ENCODE results near the gene CBARP.

The CBARP gene

DNA sequence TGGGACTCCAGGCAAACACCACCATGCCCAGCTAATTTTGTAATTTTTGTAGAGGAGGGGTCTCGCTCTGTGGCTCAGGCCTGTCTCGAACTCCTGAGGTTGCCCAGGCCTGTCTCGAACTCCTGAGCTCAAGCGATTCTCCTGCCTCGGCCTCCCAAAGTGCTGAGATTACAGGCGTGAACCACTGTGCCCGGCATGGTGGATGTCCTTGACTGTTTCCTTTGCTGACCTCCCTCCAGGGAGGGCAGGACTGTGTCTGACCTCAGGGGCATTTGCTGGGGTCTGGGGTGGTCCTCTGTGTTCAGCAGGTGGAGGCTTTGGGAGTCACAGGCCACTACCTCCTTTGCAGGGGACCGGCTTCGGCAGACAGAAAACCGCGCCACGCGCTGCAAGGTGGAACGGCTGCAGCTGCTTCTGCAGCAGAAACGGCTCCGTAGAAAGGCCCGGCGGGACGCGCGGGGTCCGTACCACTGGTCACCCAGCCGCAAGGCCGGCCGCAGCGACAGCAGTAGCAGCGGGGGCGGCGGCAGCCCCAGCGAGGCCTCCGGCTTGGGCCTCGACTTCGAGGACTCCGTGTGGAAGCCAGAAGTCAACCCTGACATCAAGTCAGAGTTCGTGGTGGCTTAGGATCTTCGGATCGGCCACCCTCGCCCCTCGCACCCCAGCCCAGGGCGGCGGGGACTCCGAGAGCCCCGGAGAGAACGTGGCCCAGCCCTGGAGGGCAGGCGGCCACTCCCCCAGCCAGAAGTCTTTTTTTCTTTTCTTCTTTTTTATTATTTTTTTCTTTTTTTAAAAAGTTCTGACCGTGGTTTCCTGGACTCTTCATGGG, 19.1 kb upstream of the CBARP start:
- no peak overlapping the region for H3K4me3 ChIP-seq (ENCODE audit: low read depth, low read length)
- no peak for TF ChIP-seq POLR2A (IDR thresholded peaks at IDR 0.05; ENCODE audit: extremely low read depth, insufficient read length)
- TF ChIP-seq MYC (IDR thresholded peaks at IDR 0.05; ENCODE audit: low read depth, low read length) = no peak
- TF ChIP-seq, protein P1, sequence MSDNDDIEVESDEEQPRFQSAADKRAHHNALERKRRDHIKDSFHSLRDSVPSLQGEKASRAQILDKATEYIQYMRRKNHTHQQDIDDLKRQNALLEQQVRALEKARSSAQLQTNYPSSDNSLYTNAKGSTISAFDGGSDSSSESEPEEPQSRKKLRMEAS (IDR thresholded peaks at IDR 0.05; ENCODE audit: low read depth, low read length) = no peak
- TF ChIP-seq, protein P2, sequence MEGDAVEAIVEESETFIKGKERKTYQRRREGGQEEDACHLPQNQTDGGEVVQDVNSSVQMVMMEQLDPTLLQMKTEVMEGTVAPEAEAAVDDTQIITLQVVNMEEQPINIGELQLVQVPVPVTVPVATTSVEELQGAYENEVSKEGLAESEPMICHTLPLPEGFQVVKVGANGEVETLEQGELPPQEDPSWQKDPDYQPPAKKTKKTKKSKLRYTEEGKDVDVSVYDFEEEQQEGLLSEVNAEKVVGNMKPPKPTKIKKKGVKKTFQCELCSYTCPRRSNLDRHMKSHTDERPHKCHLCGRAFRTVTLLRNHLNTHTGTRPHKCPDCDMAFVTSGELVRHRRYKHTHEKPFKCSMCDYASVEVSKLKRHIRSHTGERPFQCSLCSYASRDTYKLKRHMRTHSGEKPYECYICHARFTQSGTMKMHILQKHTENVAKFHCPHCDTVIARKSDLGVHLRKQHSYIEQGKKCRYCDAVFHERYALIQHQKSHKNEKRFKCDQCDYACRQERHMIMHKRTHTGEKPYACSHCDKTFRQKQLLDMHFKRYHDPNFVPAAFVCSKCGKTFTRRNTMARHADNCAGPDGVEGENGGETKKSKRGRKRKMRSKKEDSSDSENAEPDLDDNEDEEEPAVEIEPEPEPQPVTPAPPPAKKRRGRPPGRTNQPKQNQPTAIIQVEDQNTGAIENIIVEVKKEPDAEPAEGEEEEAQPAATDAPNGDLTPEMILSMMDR (IDR thresholded peaks at IDR 0.05; ENCODE audit: low read depth, low read length) = no peak
- no peak for DNase-seq (ENCODE audit: low read depth)

DNA sequence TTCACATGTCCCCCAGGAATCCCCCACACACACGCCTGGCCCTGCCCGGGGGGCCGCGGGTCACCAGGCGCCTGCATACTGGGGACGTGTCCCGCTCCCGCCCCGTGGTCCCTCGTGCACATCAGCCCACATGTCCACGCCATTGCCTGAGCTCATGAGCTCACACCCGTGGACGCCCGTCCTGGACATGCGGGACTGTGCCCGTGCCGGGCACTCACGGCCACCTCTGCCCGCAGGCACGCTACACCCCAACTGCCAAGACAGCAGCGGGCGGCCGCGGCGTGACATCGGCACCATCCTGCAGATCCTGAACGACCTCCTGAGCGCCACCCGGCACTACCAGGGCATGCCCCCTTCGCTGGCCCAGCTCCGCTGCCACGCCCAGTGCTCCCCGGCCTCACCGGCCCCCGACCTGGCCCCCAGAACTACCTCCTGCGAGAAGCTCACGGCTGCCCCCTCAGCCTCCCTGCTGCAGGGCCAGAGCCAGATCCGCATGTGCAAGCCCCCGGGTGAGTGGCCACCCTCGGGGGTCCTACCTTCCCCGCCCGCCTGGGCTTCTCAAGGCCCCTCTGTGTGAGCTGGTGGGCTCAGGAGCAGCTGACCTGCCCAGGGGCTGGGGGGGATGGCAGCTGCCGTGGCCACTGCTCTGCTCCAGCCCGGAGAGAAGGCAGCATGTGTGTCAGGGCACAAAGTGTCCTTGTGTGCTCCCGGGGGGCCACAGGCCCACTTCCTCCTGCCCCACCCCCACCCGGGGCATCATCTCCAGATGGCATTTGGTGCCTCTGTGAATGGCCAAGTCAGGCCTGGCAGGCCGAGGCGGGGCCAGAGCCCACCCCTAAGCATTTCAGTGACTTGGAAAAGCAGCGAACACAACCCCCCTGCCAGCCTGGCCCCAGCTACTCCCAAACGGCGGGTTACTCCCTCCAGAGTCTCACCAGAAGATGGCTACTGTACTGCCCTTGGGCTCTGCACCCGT, 17.7 kb upstream of the CBARP start:
- no peak for DNase-seq (ENCODE audit: low read depth)
- TF ChIP-seq, protein P2 (IDR thresholded peaks at IDR 0.05; ENCODE audit: low read depth, low read length) = no peak
- TF ChIP-seq, protein P1 (IDR thresholded peaks at IDR 0.05; ENCODE audit: low read depth, low read length) = no peak
- TF ChIP-seq POLR2A (IDR thresholded peaks at IDR 0.05; ENCODE audit: extremely low read depth, insufficient read length) = no peak
- no peak for TF ChIP-seq MYC (IDR thresholded peaks at IDR 0.05; ENCODE audit: low read depth, low read length)
- H3K4me3 ChIP-seq (ENCODE audit: low read depth, low read length) = no peak overlapping the region

DNA sequence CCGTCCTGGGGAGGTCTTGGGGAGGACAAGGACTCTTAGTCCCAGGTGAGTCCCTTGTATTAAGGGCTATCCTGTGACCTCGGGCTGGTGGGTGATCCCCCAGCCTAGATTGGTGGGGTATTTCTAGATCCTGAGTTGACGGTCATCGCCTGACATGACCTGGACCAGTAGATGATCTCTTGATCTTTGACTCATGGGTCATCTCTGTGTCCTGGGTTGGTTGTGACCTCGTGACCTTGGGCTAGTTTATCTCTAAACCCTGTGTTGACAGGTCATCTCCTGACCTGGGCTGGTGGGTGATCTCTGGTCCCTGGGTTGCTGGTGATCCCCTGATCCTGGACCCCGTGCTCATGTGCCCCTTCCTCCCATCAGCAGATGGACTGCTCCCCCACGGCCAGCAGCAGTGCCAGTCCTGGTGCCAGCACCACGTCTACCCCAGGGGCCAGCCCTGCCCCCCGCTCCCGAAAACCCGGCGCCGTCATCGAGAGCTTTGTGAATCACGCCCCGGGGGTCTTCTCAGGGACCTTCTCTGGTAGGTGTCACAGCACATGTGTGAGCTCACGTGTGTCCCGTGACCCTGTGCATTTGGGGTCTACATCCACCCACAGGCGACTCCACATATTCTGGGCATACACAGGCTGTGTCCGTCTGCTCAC, 16.9 kb upstream of the CBARP start:
- H3K4me3 ChIP-seq (ENCODE audit: low read depth, low read length) = no peak overlapping the region
- no peak for DNase-seq (ENCODE audit: low read depth)
- no peak for TF ChIP-seq MYC (IDR thresholded peaks at IDR 0.05; ENCODE audit: low read depth, low read length)

DNA sequence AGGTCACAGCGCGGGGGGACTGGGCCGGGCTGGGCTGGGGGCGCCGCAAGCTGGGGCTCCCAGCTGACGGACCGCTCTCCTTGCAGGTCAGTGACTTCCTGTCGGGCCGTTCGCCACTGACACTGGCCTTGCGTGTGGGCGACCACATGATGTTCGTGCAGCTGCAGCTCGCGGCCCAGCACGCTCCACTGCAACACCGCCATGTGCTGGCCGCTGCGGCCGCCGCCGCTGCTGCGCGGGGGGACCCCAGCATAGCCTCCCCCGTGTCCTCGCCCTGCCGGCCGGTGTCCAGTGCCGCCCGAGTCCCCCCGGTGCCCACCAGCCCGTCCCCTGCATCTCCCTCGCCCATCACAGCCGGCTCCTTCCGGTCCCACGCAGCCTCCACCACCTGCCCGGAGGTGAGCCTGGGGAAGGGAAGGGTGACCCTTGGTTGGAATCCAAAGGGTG, 16.3 kb upstream of the CBARP start:
- DNase-seq (ENCODE audit: low read depth) = no peak
- TF ChIP-seq MYC (IDR thresholded peaks at IDR 0.05; ENCODE audit: low read depth, low read length) (no peak), POLR2A (IDR thresholded peaks at IDR 0.05; ENCODE audit: extremely low read depth, insufficient read length) (no peak)
- TF ChIP-seq, protein P1 (IDR thresholded peaks at IDR 0.05; ENCODE audit: low read depth, low read length) = no peak
- TF ChIP-seq, protein P2 (IDR thresholded peaks at IDR 0.05; ENCODE audit: low read depth, low read length) = no peak
- H3K4me3 ChIP-seq (ENCODE audit: low read depth, low read length) = no peak overlapping the region

DNA sequence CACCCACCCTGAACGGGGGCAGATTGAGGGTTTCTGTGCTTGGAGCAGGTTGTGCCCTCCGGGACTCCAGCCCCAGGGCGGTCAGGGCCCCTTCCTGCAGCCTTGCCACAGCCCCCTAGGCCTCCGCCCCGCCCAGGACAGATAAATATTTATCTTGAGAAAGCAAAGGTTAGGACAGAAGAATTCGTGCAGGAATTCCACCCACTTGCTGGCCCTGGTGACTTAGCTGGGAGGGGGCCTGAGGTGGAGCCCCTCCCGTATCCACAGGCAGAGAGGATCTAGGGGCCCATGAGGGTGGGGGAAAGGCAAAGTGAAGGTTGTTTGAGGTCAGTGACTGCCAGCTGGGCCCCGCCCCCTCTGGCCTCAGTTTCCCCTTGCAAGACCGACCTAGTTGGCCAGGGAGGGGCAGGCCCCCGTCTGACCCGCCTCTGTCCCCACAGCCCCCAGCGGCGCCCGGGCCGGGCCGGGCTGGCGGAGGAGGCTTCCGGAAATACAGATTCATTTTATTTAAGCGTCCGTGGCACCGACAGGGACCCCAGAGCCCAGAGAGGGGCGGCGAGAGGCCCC, 15.8 kb upstream of the CBARP start:
- no peak for DNase-seq (ENCODE audit: low read depth)

More for the DNA sequence above, 15.8 kb upstream of the CBARP start:
- H3K4me3 ChIP-seq (ENCODE audit: low read depth, low read length) = no peak overlapping the region
- TF ChIP-seq, protein P1 (IDR thresholded peaks at IDR 0.05; ENCODE audit: low read depth, low read length) = no peak
- no peak for TF ChIP-seq POLR2A (IDR thresholded peaks at IDR 0.05; ENCODE audit: extremely low read depth, insufficient read length)
- TF ChIP-seq, protein P2 (IDR thresholded peaks at IDR 0.05; ENCODE audit: low read depth, low read length) = no peak
- no peak for TF ChIP-seq MYC (IDR thresholded peaks at IDR 0.05; ENCODE audit: low read depth, low read length)
